Endothelial cell of umbilical vein (primary cell): ENCODE data around the gene OR52B4. TPM values are rescaled to one million over a fixed set of nuclear protein-coding genes. Genes with fewer than 3 reads are reported as not detected.

ENCODE experiments used
- BruUV-seq: library from RNA; stranded (reverse); fragments of 400-500 nt; replicated peaks from 2 replicates; lab custom pipeline; 2021; lab: Mats Ljungman, UMichigan
- CTCF ChIA-PET: fragments of 300-600, 350-600 bp; sonication (Branson Sonifier 250); formaldehyde crosslinking; loops from one replicate; lab custom pipeline; 2021; ENCODE audit warnings: antibody characterized with exemption, inconsistent platforms; lab: Charles Lee
- POLR2A ChIA-PET: fragments of 300-600, 350-600 bp; sonication (Branson Sonifier 250); formaldehyde crosslinking; loops from one replicate; lab custom pipeline; 2021; ENCODE audit warnings: antibody characterized with exemption, inconsistent platforms; lab: Charles Lee
- DNase-seq: peaks from one replicate; pipeline ENCODE4 v3.0.0-alpha.2; 2011; ENCODE audit warnings: low read depth, low spot score
- FAIRE-seq: peaks from 2 replicates; lab custom pipeline; 2011; peaks lifted over from hg19 to GRCh38; lab: Jason Lieb, UNC
- H2AFZ ChIP-seq: 2 replicates; pipeline ENCODE4 v1.6.0; 2012; ENCODE audit warnings: low read depth, low read length, control low read depth, inconsistent platforms
- H3K27ac ChIP-seq: 2 replicates; pipeline ENCODE4 v1.5.1; 2011; ENCODE audit warnings: low read depth, mild to moderate bottlenecking, control low read depth, low read length, moderate library complexity; ENCODE audit not compliant: insufficient read depth
- H3K27me3 ChIP-seq, 2 experiments: 2 replicates each; pipeline versions ENCODE4 v1.6.0 to v1.6.1; 2011; ENCODE audit warnings: low read length in 2 of 2, mixed read lengths in 1 of 2; ENCODE audit not compliant: control insufficient read depth in 2 of 2, insufficient read depth in 2 of 2
- H3K36me3 ChIP-seq, 2 experiments: 2 replicates in 1 of 2; 3 replicates in 1 of 2; pipeline ENCODE4 v1.5.1; 2011; ENCODE audit warnings: low read length in 2 of 2, mild to moderate bottlenecking in 1 of 2, moderate library complexity in 1 of 2; ENCODE audit not compliant: control insufficient read depth in 2 of 2, insufficient read depth in 2 of 2; ENCODE audit errors: extremely low read depth in 1 of 2
- H3K4me1 ChIP-seq: 3 replicates; pipeline ENCODE4 v1.5.1; 2011; ENCODE audit warnings: mild to moderate bottlenecking, low read length; ENCODE audit not compliant: control insufficient read depth, insufficient read depth; ENCODE audit errors: extremely low read depth
- H3K4me2 ChIP-seq: 2 replicates; pipeline ENCODE4 v1.6.1; 2011; ENCODE audit warnings: low read length, control low read depth, mixed read lengths; ENCODE audit not compliant: insufficient read depth
- H3K4me3 ChIP-seq, 3 experiments: fragments of 200-600 bp in 1 of 3; sonication (generic), shearing (Covaris generic) in 1 of 3; replicated peaks in 1 of 3; 2 replicates each; pipeline ENCODE4 v1.5.1; 2011 to 2016; ENCODE audit warnings: control low read depth in 3 of 3, low read length in 3 of 3, mild to moderate bottlenecking in 2 of 3, inconsistent platforms in 1 of 3, low read depth in 1 of 3, moderate library complexity in 1 of 3; ENCODE audit not compliant: insufficient read depth in 1 of 3
- H3K79me2 ChIP-seq: 2 replicates; pipeline ENCODE4 v1.6.0; 2012; ENCODE audit warnings: low read length, inconsistent platforms; ENCODE audit not compliant: control insufficient read depth, insufficient read depth
- H3K9ac ChIP-seq: replicated peaks from 2 replicates; pipeline ENCODE3; 2011; ENCODE audit warnings: low read length, control low read depth; ENCODE audit not compliant: insufficient read depth; ENCODE audit errors: extremely low read depth
- H3K9me1 ChIP-seq: replicated peaks from 3 replicates; pipeline ENCODE4 v1.6.0; 2011; ENCODE audit warnings: mild to moderate bottlenecking, low read length; ENCODE audit not compliant: control insufficient read depth, insufficient read depth; ENCODE audit errors: extremely low read depth
- H3K9me3 ChIP-seq: replicated peaks from 2 replicates; pipeline ENCODE4 v1.5.1; 2012; ENCODE audit warnings: low read length, inconsistent platforms; ENCODE audit not compliant: control insufficient read depth, insufficient read depth
- H4K20me1 ChIP-seq: replicated peaks from 2 replicates; pipeline ENCODE3; 2011; ENCODE audit warnings: mild to moderate bottlenecking, low read length; ENCODE audit not compliant: control insufficient read depth, insufficient read depth; ENCODE audit errors: extremely low read depth
- EZH2 ChIP-seq: IDR thresholded peaks from 2 replicates; pipeline ENCODE4 v1.6.1; 2012; ENCODE audit warnings: borderline replicate concordance, low read depth, mild to moderate bottlenecking, moderate library complexity, low read length, inconsistent platforms; ENCODE audit not compliant: severe bottlenecking
- FOS ChIP-seq: IDR thresholded peaks from 2 replicates; pipeline ENCODE4 v1.6.1; 2011; ENCODE audit warnings: mild to moderate bottlenecking, low read length, moderate library complexity, borderline replicate concordance; ENCODE audit not compliant: insufficient read depth
- GATA2 ChIP-seq: IDR thresholded peaks from 2 replicates; pipeline ENCODE4 v1.7.0; 2011; ENCODE audit warnings: low read depth, mild to moderate bottlenecking, moderate library complexity, mixed read lengths, low read length; ENCODE audit not compliant: insufficient read length, insufficient read depth
- JUN ChIP-seq: IDR thresholded peaks from 2 replicates; pipeline ENCODE4 v1.6.1; 2011; ENCODE audit warnings: borderline replicate concordance, low read depth; ENCODE audit not compliant: insufficient read length, insufficient read depth
- MYC ChIP-seq: IDR thresholded peaks from one replicate; pipeline ENCODE4 v1.6.1; 2011; ENCODE audit warnings: mild to moderate bottlenecking, low read depth, low read length
- POLR2AphosphoS5 ChIP-seq: IDR thresholded peaks from 2 replicates; pipeline ENCODE4 v1.6.1; 2012; ENCODE audit warnings: low read depth, mild to moderate bottlenecking, control low read depth, low read length, moderate library complexity; ENCODE audit not compliant: insufficient read depth
- dilution Hi-C: fragments of 300-500 bp; cut with MboI; formaldehyde crosslinking; loops from one replicate; pipeline ENCODE4 v1.15.0; 2019; ENCODE audit warnings: low sequenced_read_pairs; ENCODE audit not compliant: extremely low pct_ligation_motif_present
- intact Hi-C: fragments of 100-400 bp; cut with micrococcal nuclease; formaldehyde crosslinking; loops from one replicate; pipeline ENCODE4 v1.10.0; 2022
- polyA plus RNA-seq, 4 experiments: library from polyadenylated mRNA; depleted of rRNA in 3 of 4; stranded (reverse) in 3 of 4; unstranded in 1 of 4; fragments of >200 nt; gene quantifications; 2 replicates each; pipeline versions ENCODE4 v1.2.1 to v1.2.3, GENCODE V29; 2011 to 2012; ENCODE audit warnings: missing spikeins in 1 of 4
- total RNA-seq: library from RNA; stranded (reverse); gene quantifications from 2 replicates; pipeline ENCODE4 v1.2.3, GENCODE V29; 2021
- TF ChIP-seq, protein P1 (sequence below): IDR thresholded peaks from 2 replicates; pipeline ENCODE4 v1.6.1; 2011; ENCODE audit not compliant: insufficient read depth, insufficient read length
- TF ChIP-seq, protein P2 (sequence below), 2 donors: IDR thresholded peaks; 1 replicate in 1 of 2; 2 replicates in 1 of 2; pipeline ENCODE4 v1.5.1; 2011; ENCODE audit warnings: low read length in 2 of 2, mild to moderate bottlenecking in 2 of 2, moderate library complexity in 2 of 2, control low read depth in 1 of 2, inconsistent platforms in 1 of 2, low read depth in 1 of 2; ENCODE audit not compliant: insufficient read depth in 1 of 2; ENCODE audit errors: extremely low read depth in 1 of 2

Gene OR52B4
- total and polyA plus RNA-seq, 2 donors (not counting 3 experiments of a cell fraction or from before 2014, with no cell fraction given): not detected

DNA sequence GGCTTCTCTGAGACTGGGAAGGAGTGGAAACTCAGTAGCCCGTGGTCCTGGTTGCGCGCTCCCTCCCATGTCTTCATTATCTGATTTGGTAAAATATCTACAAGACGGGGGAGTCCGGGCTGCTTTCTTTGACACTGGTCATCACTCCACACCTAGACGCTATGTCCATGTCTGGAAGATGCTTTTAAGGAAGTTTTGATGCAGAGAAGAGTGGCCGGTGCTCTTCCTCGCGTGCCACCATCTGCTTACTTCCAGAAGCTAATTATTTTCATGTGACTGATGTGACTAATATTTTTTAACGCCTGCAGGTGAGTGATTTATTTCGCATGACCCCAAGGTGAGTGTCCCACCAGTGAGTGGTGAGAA, 25.7 kb upstream of the OR52B4 start:
- TF ChIP-seq EZH2 (no peak), POLR2AphosphoS5 (no peak), GATA2 (no peak), JUN (no peak), FOS (no peak), MYC (no peak)
- TF ChIP-seq, protein P1, sequence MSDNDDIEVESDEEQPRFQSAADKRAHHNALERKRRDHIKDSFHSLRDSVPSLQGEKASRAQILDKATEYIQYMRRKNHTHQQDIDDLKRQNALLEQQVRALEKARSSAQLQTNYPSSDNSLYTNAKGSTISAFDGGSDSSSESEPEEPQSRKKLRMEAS: no peak
- TF ChIP-seq, protein P2, sequence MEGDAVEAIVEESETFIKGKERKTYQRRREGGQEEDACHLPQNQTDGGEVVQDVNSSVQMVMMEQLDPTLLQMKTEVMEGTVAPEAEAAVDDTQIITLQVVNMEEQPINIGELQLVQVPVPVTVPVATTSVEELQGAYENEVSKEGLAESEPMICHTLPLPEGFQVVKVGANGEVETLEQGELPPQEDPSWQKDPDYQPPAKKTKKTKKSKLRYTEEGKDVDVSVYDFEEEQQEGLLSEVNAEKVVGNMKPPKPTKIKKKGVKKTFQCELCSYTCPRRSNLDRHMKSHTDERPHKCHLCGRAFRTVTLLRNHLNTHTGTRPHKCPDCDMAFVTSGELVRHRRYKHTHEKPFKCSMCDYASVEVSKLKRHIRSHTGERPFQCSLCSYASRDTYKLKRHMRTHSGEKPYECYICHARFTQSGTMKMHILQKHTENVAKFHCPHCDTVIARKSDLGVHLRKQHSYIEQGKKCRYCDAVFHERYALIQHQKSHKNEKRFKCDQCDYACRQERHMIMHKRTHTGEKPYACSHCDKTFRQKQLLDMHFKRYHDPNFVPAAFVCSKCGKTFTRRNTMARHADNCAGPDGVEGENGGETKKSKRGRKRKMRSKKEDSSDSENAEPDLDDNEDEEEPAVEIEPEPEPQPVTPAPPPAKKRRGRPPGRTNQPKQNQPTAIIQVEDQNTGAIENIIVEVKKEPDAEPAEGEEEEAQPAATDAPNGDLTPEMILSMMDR (IDR thresholded peaks at IDR 0.05; ENCODE audit: extremely low read depth in 1 of 2, insufficient read depth in 1 of 2, low read depth in 1 of 2, low read length in 2 of 2): no peak
- Histone ChIP-seq H4K20me1 (no peaks in the 10 kb centered on the region), H3K9me3 (no peaks in the 10 kb centered on the region), H3K36me3 (peaks cover 2 to 4% of the 10 kb centered on the region in 2 experiments), H3K79me2 (peaks cover 3% of the 10 kb centered on the region), H3K4me2 (peak overlapping the region; percentile 73), H3K4me1 (peaks cover 3% of the 10 kb centered on the region), H2AFZ (peak overlapping the region; percentile 38), H3K9ac (no peak overlapping the region), H3K9me1 (no peaks in the 10 kb centered on the region), H3K27me3 (no peaks in the 10 kb centered on the region), H3K27ac (no peak overlapping the region), H3K4me3 (peak overlapping the region in 2 of 3 experiments; percentile 85)
- ChIA-PET CTCF (interaction anchor here (0.6 to 1.9 kb wide), 5 partner anchors 10 to 206 kb away, joined by 3 to 10 read pairs (median 3); no protein-coding TSS in a partner anchor), POLR2A (no interaction called here)
- DNase-seq (no peak), FAIRE-seq (no peak)
- dilution Hi-C loops (no loop called here), intact Hi-C loops (loop anchor here (1.0 to 5.0 kb wide), 4 partner anchors 87 to 213 kb away; partner anchors contain the start of gene TRIM68)
- no TSS peak for BruUV-seq
